GM21825 (cell line): Measurements from ENCODE around the gene ARF3.

ENCODE experiments used
- ATAC-seq: cut with Tn5 transposase; IDR thresholded peaks from one replicate; pipeline ENCODE4 v1.9.1; 2021; ENCODE audit warnings: mild to moderate bottlenecking, moderate library complexity; ENCODE audit not compliant: unreplicated experiment

The ARF3 gene

GRCh38 chr12:48957141-48958048 lies at the start of gene ARF3:
Gene ARF3, minus strand, starts transcription at chr12:48957487. Its CDS starts 16,392 bp downstream, at chr12:48941095.
- peak; percentile 91 for ATAC-seq

GRCh38 chr12:49000346-49000745 lies 43.1 kb upstream of the ARF3 start:
- ATAC-seq: no peak

GRCh38 chr12:48999371-49000131 lies 42.3 kb upstream of the ARF3 start, which contains the start of gene DDN:
Gene DDN, minus strand, starts transcription at chr12:48999375. Its CDS starts 88 bp downstream, at chr12:48999287.
- peak; percentile 37 for ATAC-seq

GRCh38 chr12:48998497-48999353 lies 41.4 kb upstream of the ARF3 start:
- peak; percentile 16 for ATAC-seq

GRCh38 chr12:48997719-48998496 lies 40.6 kb upstream of the ARF3 start:
- ATAC-seq: peak; percentile 41

- no peak for ATAC-seq
Observed at GRCh38 chr12:48996794-48997718, 39.8 kb upstream of the ARF3 start.

GRCh38 chr12:48995086-48995879 lies 38.0 kb upstream of the ARF3 start:
- no peak for ATAC-seq

- ATAC-seq: no peak
Observed at GRCh38 chr12:48994224-48995085, 37.2 kb upstream of the ARF3 start.

- no peak for ATAC-seq
Observed at GRCh38 chr12:48993787-48994186, 36.5 kb upstream of the ARF3 start.

- ATAC-seq: no peak
Observed at GRCh38 chr12:48991247-48992050, 34.2 kb upstream of the ARF3 start.

- no peak for ATAC-seq
Observed at GRCh38 chr12:48990552-48990951, 33.3 kb upstream of the ARF3 start.

GRCh38 chr12:48988030-48988649 lies 30.9 kb upstream of the ARF3 start:
- no peak for ATAC-seq

GRCh38 chr12:48986720-48987291 lies 29.5 kb upstream of the ARF3 start:
- ATAC-seq: no peak

- no peak for ATAC-seq
Observed at GRCh38 chr12:48985901-48986300, 28.6 kb upstream of the ARF3 start.

- ATAC-seq: no peak
Observed at GRCh38 chr12:48985475-48985897, 28.2 kb upstream of the ARF3 start.
